ENCODE measurements around the gene RTN4R.

The RTN4R gene

DNA sequence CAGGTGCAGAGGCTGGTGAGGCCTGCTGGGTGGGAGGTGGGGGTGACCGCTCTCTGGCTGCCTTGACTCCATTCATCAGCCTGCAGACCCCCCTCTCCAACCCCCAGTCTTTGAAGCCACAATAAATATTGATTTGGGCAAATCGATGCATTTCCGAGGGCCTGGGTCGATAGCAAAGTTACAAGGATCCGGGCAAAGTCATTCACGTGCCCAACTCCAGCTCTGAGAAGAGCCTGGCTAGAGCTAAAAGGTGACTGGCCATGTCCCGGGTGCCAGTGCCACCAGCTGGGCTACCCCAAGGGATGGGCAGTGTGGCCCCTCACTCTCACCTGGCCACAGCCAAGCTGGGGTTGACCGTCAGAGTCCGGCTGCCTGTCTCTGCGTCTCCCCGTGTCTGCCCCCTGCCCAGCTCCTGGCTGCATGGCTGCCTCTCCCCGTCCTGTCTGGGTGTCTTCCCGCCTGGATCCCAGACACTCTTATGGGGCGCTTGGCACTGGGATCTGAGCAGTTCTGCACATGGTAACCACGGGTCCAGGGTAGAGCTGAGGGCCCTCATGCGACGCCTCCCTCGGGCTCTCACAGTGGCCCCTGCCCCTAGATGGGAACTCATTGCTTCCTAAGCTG lies 70.6 kb downstream of the RTN4R start:
- no peak for DNase-seq

GRCh38 chr22:20196094-20196842 lies 71.8 kb downstream of the RTN4R start:
- no peak for DNase-seq

DNA sequence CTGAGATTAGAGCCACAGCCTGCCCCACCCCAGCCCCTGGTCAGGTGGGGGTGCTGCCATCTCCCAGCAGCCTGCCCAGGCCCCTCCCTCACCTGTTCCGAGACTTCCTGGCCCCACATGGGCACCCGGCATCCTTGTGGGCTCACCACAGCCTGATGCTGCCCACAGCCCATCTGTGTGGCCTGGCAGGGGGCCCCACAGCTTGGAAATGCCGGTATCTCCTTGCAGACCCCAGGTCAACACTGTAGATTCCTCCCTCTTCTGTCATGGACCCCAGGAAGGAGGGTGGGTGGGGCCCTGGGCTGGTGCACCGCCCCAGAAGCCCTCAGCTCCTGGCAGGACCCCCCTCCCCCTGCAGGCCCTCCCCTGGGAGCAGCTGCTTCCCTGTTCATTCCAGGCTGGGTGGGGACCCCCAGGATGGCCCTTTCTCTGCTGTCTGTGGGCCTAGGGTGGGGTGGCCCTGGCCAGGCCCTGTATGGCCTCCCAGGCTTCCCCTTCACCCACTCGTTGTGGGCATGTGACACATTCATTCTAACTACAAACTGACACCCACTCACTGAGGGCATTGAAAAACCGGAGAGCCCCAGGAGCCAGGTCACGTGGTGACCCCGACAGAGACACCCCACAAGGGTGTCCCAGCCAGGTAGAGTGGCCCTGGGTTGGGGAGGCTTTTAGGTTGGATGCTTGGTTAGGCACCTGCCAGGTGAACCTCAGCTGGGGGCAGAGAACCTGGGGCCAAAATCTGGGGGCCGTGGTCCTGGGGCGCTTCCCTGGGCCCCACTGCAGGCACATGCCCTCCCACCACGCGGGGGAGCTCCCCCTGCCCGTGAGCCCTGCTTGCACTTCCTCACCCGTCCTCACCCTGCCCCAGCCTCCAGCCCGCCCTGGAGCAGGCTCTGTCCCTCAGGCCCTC lies 73.2 kb downstream of the RTN4R start:
- no peak for DNase-seq

GRCh38 chr22:20193761-20194494 lies 74.2 kb downstream of the RTN4R start:
- DNase-seq = no peak

GRCh38 chr22:20192972-20193760 lies 75.0 kb downstream of the RTN4R start:
- DNase-seq = no peak

DNA sequence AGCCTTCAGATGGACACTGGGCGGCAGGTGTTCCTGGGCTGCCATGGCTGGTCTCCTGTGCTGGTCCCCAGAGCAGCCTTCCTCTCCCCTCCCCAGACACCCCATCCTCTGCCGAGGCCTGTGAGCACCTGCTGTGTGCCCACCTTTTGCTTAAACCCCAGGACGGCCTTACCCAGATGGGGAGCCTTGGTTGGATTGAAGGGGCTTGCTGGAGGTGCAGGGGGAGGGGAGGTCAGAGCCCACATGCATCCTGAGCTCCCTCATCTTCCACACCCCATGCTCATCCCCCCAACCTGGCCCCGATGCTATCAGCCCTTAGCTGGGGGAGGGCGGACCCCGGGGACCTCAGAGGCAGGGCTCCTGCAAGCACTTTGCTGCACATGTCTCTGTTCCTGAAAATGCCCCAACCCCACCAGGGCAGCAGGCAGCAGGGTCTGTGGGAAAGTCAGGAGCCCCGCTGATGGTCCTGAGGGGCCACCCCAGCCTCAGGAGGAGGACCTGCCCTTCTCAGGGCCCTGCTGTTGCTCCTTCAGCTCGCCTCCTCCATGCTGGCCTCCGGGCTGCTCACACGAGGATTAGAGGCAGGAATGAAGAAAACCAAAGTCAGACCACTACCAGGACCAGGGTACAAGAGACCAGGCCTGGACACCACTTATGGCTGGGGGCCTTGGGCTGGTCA lies 75.7 kb downstream of the RTN4R start:
- DNase-seq = no peak

DNA sequence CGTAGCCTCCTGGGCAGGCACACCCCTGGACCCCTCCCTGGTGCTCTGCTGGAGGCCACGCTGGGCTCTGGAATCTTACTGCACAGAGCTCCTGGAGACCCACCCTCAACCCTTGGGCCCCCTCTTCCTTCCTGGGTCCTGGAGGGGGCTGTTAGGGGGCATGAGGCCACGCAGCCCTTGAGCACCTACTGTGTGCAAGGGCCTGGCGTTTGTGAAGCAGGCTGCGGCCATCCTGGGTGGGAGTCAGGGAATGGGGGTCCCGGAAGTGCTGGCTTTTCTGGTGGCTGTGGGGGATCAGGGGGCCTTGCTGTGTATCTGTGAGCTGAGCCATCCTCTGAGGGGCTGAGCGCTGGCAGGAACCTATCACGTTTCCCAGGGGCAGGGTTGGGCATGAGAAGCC lies 76.3 kb downstream of the RTN4R start:
- no peak for DNase-seq
